Renal cortical epithelial cell (primary cell): ENCODE measurements around the gene CDK5RAP3. TPM values are rescaled to one million over a fixed set of nuclear protein-coding genes. Genes with fewer than 3 reads are reported as not detected.
"Not testable (repeated sequence)": the region's sequence is repeated elsewhere in the genome, so short reads cannot be mapped to it uniquely, and the experiment has no call there.

Experiments used
- DNase-seq: peaks from one replicate; pipeline ENCODE4 v3.0.0-alpha.2; 2011; ENCODE audit warnings: low read depth
- total RNA-seq: library from RNA; depleted of rRNA; stranded (reverse); fragments of >200 nt; gene quantifications from 2 replicates; pipeline ENCODE4 v1.2.3, GENCODE V29; 2014

CDK5RAP3 gene
- total RNA-seq, 1 donor from 2014 or later: 66.2 TPM

- no peak for DNase-seq
Observed at GRCh38 chr17:47997586-47997985, 26.7 kb downstream of the CDK5RAP3 start.

GRCh38 chr17:47998044-47998443, 27.1 kb downstream of the CDK5RAP3 start:
- no peak for DNase-seq

GRCh38 chr17:47999582-47999981, 28.7 kb downstream of the CDK5RAP3 start:
- peak; percentile 65 for DNase-seq

- DNase-seq: peak; percentile 48
Observed at GRCh38 chr17:48001197-48001596, 30.3 kb downstream of the CDK5RAP3 start.

- DNase-seq: not testable (repeated sequence)
Observed at GRCh38 chr17:48001657-48002056, 30.7 kb downstream of the CDK5RAP3 start.

- peak; percentile 96 for DNase-seq
Observed at GRCh38 chr17:48002266-48002915, 31.5 kb downstream of the CDK5RAP3 start.

- DNase-seq: no peak
Observed at GRCh38 chr17:48002916-48003416, 32.1 kb downstream of the CDK5RAP3 start.

- no peak for DNase-seq
Observed at GRCh38 chr17:48003417-48004151, 32.7 kb downstream of the CDK5RAP3 start.

- DNase-seq: no peak
Observed at GRCh38 chr17:48004983-48005382, 34.1 kb downstream of the CDK5RAP3 start.

GRCh38 chr17:48006936-48007709, 36.2 kb downstream of the CDK5RAP3 start:
- no peak for DNase-seq

- no peak for DNase-seq
Observed at GRCh38 chr17:48010193-48010592, 39.3 kb downstream of the CDK5RAP3 start.

GRCh38 chr17:48011405-48012150, 40.7 kb downstream of the CDK5RAP3 start:
- DNase-seq: peak; percentile 34

- DNase-seq: no peak
Observed at GRCh38 chr17:48012151-48012520, 41.2 kb downstream of the CDK5RAP3 start.

GRCh38 chr17:48012654-48013053, 41.7 kb downstream of the CDK5RAP3 start:
- no peak for DNase-seq

GRCh38 chr17:48013876-48014594, 43.1 kb downstream of the CDK5RAP3 start:
- no peak for DNase-seq

GRCh38 chr17:48014595-48015111, 43.7 kb downstream of the CDK5RAP3 start:
- DNase-seq: no peak

GRCh38 chr17:48016112-48016511, 45.2 kb downstream of the CDK5RAP3 start:
- no peak for DNase-seq

GRCh38 chr17:48017817-48018158, 46.9 kb downstream of the CDK5RAP3 start:
- DNase-seq: not testable (repeated sequence)

- DNase-seq: no peak
Observed at GRCh38 chr17:48021934-48022333, 51.0 kb downstream of the CDK5RAP3 start.

- no peak for DNase-seq
Observed at GRCh38 chr17:48022901-48023300, 52.0 kb downstream of the CDK5RAP3 start.
